Measurements from ENCODE around the gene POU2F3. TPM values are rescaled to one million over a fixed set of nuclear protein-coding genes. Genes with fewer than 3 reads are reported as not detected.

POU2F3 gene
- total RNA-seq, 1 donor from 2014 or later: not detected

GRCh38 chr11:120205596-120206161 lies 34.3 kb upstream of the POU2F3 start:
- POLR2A ChIA-PET: no interaction called here
- no peak for DNase-seq
- CTCF ChIA-PET: no interaction called here
- peaks cover 31% of the 10 kb centered on the region for H3K27me3 Mint-ChIP-seq
- ATAC-seq (ENCODE audit: low read depth): no peak
- no peaks in the 10 kb centered on the region for H3K36me3 Mint-ChIP-seq (ENCODE audit: low read depth)
- H3K4me1 Mint-ChIP-seq: peaks cover 9% of the 10 kb centered on the region
- H3K9me3 Mint-ChIP-seq: no peaks in the 10 kb centered on the region
- TF ChIP-seq CTCF (IDR thresholded peaks at IDR 0.05): no peak
- H3K4me3 Mint-ChIP-seq: no peak overlapping the region
- no peak overlapping the region for H3K27ac Mint-ChIP-seq
- intact Hi-C loops (cut with micrococcal nuclease): no loop called here

GRCh38 chr11:120207512-120207911 lies 32.4 kb upstream of the POU2F3 start:
- intact Hi-C loops (cut with micrococcal nuclease): no loop called here
- Mint-ChIP-seq H3K27ac (no peak overlapping the region), H3K27me3 (peaks cover 35% of the 10 kb centered on the region), H3K9me3 (no peaks in the 10 kb centered on the region), H3K4me1 (peaks cover 14% of the 10 kb centered on the region), H3K4me3 (no peak overlapping the region), H3K36me3 (ENCODE audit: low read depth) (no peaks in the 10 kb centered on the region)
- POLR2A ChIA-PET: no interaction called here
- CTCF ChIA-PET: no interaction called here
- no peak for DNase-seq
- ATAC-seq (ENCODE audit: low read depth): no peak
- TF ChIP-seq CTCF (IDR thresholded peaks at IDR 0.05): no peak

- ChIA-PET CTCF (no interaction called here), POLR2A (no interaction called here)
- no peak for ATAC-seq (ENCODE audit: low read depth)
- Mint-ChIP-seq H3K4me3 (no peak overlapping the region), H3K9me3 (no peaks in the 10 kb centered on the region), H3K36me3 (ENCODE audit: low read depth) (no peaks in the 10 kb centered on the region), H3K27ac (no peak overlapping the region), H3K4me1 (peaks cover 14% of the 10 kb centered on the region), H3K27me3 (peaks cover 35% of the 10 kb centered on the region)
- no peak for TF ChIP-seq CTCF (IDR thresholded peaks at IDR 0.05)
- no peak for DNase-seq
- intact Hi-C loops (cut with micrococcal nuclease): no loop called here
Observed at GRCh38 chr11:120208001-120208441, 31.9 kb upstream of the POU2F3 start.

GRCh38 chr11:120208777-120209176 lies 31.2 kb upstream of the POU2F3 start:
- DNase-seq: no peak
- Mint-ChIP-seq H3K36me3 (ENCODE audit: low read depth) (no peaks in the 10 kb centered on the region), H3K27me3 (peaks cover 35% of the 10 kb centered on the region), H3K4me3 (peak overlapping the region; percentile 1), H3K27ac (no peak overlapping the region), H3K4me1 (peaks cover 14% of the 10 kb centered on the region), H3K9me3 (no peaks in the 10 kb centered on the region)
- no peak for TF ChIP-seq CTCF (IDR thresholded peaks at IDR 0.05)
- ChIA-PET POLR2A (no interaction called here), CTCF (no interaction called here)
- ATAC-seq (ENCODE audit: low read depth): no peak
- intact Hi-C loops (cut with micrococcal nuclease): no loop called here

GRCh38 chr11:120209746-120210625 lies 30.0 kb upstream of the POU2F3 start:
- Mint-ChIP-seq H3K27me3 (peaks cover 32% of the 10 kb centered on the region), H3K9me3 (no peaks in the 10 kb centered on the region), H3K4me1 (peaks cover 14% of the 10 kb centered on the region), H3K4me3 (peak overlapping the region; percentile 82), H3K27ac (no peak overlapping the region), H3K36me3 (ENCODE audit: low read depth) (no peaks in the 10 kb centered on the region)
- ChIA-PET POLR2A (interaction anchor here (0.8 kb wide), 1 partner anchor 19 kb away, joined by 6 read pairs; no protein-coding TSS in a partner anchor), CTCF (no interaction called here)
- TF ChIP-seq CTCF (IDR thresholded peaks at IDR 0.05): no peak
- no peak for DNase-seq
- ATAC-seq (ENCODE audit: low read depth): no peak
- intact Hi-C loops (cut with micrococcal nuclease): loop anchor here (10.0 kb wide), 1 partner anchor 535 kb away; no protein-coding TSS in a partner anchor
